Fibroblast of lung (primary cell): ENCODE results near the gene KICS2. TPM values are rescaled to one million over a fixed set of nuclear protein-coding genes. Genes with fewer than 3 reads are reported as not detected.

Experiments used
- DNase-seq, 2 donors: peaks; one replicate each; pipeline versions ENCODE4 v3.0.0 to v3.0.0-alpha.2; 2010; ENCODE audit warnings: low read depth in 2 of 2
- H2AFZ ChIP-seq: 2 replicates; pipeline ENCODE4 v1.5.1; 2012; ENCODE audit warnings: low read length, control low read depth, inconsistent platforms
- H3K27ac ChIP-seq: 2 replicates; pipeline ENCODE4 v1.5.1; 2011; ENCODE audit warnings: low read length, control low read depth; ENCODE audit not compliant: insufficient read depth
- H3K27me3 ChIP-seq: 2 replicates; pipeline ENCODE4 v1.5.1; 2011; ENCODE audit warnings: mild to moderate bottlenecking, low read length; ENCODE audit not compliant: control insufficient read depth, insufficient read depth
- H3K36me3 ChIP-seq: 2 replicates; pipeline ENCODE4 v1.5.1; 2011; ENCODE audit warnings: low read length; ENCODE audit not compliant: control insufficient read depth, insufficient read depth
- H3K4me1 ChIP-seq: 2 replicates; pipeline ENCODE4 v1.5.1; 2011; ENCODE audit warnings: low read length; ENCODE audit not compliant: control insufficient read depth, insufficient read depth; ENCODE audit errors: extremely low read depth
- H3K4me2 ChIP-seq: 2 replicates; pipeline ENCODE4 v1.5.1; 2011; ENCODE audit warnings: low read length, control low read depth; ENCODE audit not compliant: insufficient read depth; ENCODE audit errors: extremely low read depth
- H3K4me3 ChIP-seq, 4 experiments: fragments of 200-600 bp in 1 of 4; sonication (generic) in 1 of 4; replicated peaks in 1 of 4; 2 replicates each; pipeline ENCODE4 v1.5.1; 2011 to 2016; ENCODE audit warnings: low read length in 4 of 4, low read depth in 3 of 4, mild to moderate bottlenecking in 3 of 4, control low read depth in 2 of 4, inconsistent platforms in 1 of 4, mixed read lengths in 1 of 4; ENCODE audit not compliant: insufficient read depth in 1 of 4; ENCODE audit errors: control extremely low read depth in 1 of 4
- H3K79me2 ChIP-seq: 2 replicates; pipeline ENCODE4 v1.5.1; 2012; ENCODE audit warnings: mild to moderate bottlenecking, low read length, inconsistent platforms; ENCODE audit not compliant: control insufficient read depth, insufficient read depth
- H3K9ac ChIP-seq: 2 replicates; pipeline ENCODE4 v1.5.1; 2011; ENCODE audit warnings: mild to moderate bottlenecking, low read length, control low read depth; ENCODE audit not compliant: insufficient read depth
- H3K9me3 ChIP-seq: 2 replicates; pipeline ENCODE4 v1.5.1; 2012; ENCODE audit warnings: low read depth, low read length; ENCODE audit not compliant: control insufficient read depth, insufficient read depth
- H4K20me1 ChIP-seq: 2 replicates; pipeline ENCODE4 v1.5.1; 2011; ENCODE audit warnings: low read length; ENCODE audit not compliant: control insufficient read depth, insufficient read depth; ENCODE audit errors: extremely low read depth
- EZH2 ChIP-seq: IDR thresholded peaks from 2 replicates; pipeline ENCODE4 v1.5.1; 2012; ENCODE audit warnings: low read length, control low read depth, mild to moderate bottlenecking; ENCODE audit errors: missing control alignments
- polyA plus RNA-seq, 2 donors: library from polyadenylated mRNA; depleted of rRNA in 1 of 2; stranded (reverse) in 1 of 2; unstranded in 1 of 2; fragments of >200 nt; gene quantifications; 2 replicates each; pipeline ENCODE4 v1.2.1, GENCODE V29; 2011 to 2012; ENCODE audit warnings: missing spikeins in 1 of 2
- total RNA-seq: library from RNA; depleted of rRNA; stranded (reverse); fragments of >200 nt; gene quantifications from 2 replicates; pipeline ENCODE4 v1.2.1, GENCODE V29; 2014
- TF ChIP-seq, protein P1 (sequence below), 2 donors: IDR thresholded peaks in 1 of 2; conservative IDR thresholded peaks in 1 of 2; 1 replicate in 1 of 2; 2 replicates in 1 of 2; pipeline ENCODE4 v1.5.1; 2011 to 2012; ENCODE audit warnings: low read length in 2 of 2, control low read depth in 1 of 2, inconsistent platforms in 1 of 2, low read depth in 1 of 2, mild to moderate bottlenecking in 1 of 2

The KICS2 gene
- total and polyA plus RNA-seq, 2 donors (not counting 1 experiment from before 2014, with no cell fraction given) = 3.2 to 9.7 TPM

GRCh38 chr12:64194333-64195149 is 27.6 kb downstream of the KICS2 start:
- H3K27ac ChIP-seq = no peak overlapping the region
- no peaks in the 10 kb centered on the region for H3K9me3 ChIP-seq
- no peak overlapping the region for H3K9ac ChIP-seq
- no peaks in the 10 kb centered on the region for H3K79me2 ChIP-seq
- peaks cover 3% of the 10 kb centered on the region for H3K36me3 ChIP-seq
- H2AFZ ChIP-seq = no peak overlapping the region
- no peaks in the 10 kb centered on the region for H3K27me3 ChIP-seq
- no peaks in the 10 kb centered on the region for H4K20me1 ChIP-seq
- peak; percentile 15 to 54 for DNase-seq
- H3K4me2 ChIP-seq = no peak overlapping the region
- H3K4me3 ChIP-seq = no peak overlapping the region
- TF ChIP-seq EZH2 = no peak
- TF ChIP-seq, protein P1, sequence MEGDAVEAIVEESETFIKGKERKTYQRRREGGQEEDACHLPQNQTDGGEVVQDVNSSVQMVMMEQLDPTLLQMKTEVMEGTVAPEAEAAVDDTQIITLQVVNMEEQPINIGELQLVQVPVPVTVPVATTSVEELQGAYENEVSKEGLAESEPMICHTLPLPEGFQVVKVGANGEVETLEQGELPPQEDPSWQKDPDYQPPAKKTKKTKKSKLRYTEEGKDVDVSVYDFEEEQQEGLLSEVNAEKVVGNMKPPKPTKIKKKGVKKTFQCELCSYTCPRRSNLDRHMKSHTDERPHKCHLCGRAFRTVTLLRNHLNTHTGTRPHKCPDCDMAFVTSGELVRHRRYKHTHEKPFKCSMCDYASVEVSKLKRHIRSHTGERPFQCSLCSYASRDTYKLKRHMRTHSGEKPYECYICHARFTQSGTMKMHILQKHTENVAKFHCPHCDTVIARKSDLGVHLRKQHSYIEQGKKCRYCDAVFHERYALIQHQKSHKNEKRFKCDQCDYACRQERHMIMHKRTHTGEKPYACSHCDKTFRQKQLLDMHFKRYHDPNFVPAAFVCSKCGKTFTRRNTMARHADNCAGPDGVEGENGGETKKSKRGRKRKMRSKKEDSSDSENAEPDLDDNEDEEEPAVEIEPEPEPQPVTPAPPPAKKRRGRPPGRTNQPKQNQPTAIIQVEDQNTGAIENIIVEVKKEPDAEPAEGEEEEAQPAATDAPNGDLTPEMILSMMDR (conservative IDR thresholded peaks at IDR 0.05 in 1 of 2, IDR thresholded peaks at IDR 0.05 in 1 of 2; ENCODE audit: low read depth in 1 of 2, low read length in 2 of 2) = no peak
- H3K4me1 ChIP-seq = no peaks in the 10 kb centered on the region

DNA sequence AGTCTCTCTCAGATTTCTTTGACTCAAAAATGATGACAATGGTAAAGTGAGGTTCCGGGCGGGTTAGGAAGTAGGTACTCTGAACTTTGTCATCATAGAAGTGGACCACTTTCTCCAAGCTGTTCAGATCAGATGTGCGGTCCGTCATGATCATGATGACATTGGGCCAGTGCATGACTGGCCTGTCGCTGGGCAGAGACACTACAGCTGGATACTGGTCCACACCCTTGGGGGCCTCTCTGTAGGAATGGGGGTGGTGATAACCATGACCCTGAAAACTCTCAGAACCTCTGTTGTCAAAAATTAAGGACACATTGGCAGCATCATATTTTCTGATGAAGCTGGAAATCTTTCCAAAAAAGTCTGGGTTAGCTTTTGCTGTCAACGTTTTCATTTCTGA is 28.2 kb downstream of the KICS2 start:
- H4K20me1 ChIP-seq = no peaks in the 10 kb centered on the region
- no peaks in the 10 kb centered on the region for H3K27me3 ChIP-seq
- H3K4me3 ChIP-seq = no peak overlapping the region
- H3K36me3 ChIP-seq = peaks cover 3% of the 10 kb centered on the region
- H3K79me2 ChIP-seq = no peaks in the 10 kb centered on the region
- H3K27ac ChIP-seq = no peak overlapping the region
- no peaks in the 10 kb centered on the region for H3K4me1 ChIP-seq
- H3K4me2 ChIP-seq = no peak overlapping the region
- no peak for TF ChIP-seq EZH2
- TF ChIP-seq, protein P1 (conservative IDR thresholded peaks at IDR 0.05 in 1 of 2, IDR thresholded peaks at IDR 0.05 in 1 of 2; ENCODE audit: low read depth in 1 of 2, low read length in 2 of 2) = no peak
- H2AFZ ChIP-seq = no peak overlapping the region
- H3K9ac ChIP-seq = no peak overlapping the region
- no peak for DNase-seq
- H3K9me3 ChIP-seq = no peaks in the 10 kb centered on the region

DNA sequence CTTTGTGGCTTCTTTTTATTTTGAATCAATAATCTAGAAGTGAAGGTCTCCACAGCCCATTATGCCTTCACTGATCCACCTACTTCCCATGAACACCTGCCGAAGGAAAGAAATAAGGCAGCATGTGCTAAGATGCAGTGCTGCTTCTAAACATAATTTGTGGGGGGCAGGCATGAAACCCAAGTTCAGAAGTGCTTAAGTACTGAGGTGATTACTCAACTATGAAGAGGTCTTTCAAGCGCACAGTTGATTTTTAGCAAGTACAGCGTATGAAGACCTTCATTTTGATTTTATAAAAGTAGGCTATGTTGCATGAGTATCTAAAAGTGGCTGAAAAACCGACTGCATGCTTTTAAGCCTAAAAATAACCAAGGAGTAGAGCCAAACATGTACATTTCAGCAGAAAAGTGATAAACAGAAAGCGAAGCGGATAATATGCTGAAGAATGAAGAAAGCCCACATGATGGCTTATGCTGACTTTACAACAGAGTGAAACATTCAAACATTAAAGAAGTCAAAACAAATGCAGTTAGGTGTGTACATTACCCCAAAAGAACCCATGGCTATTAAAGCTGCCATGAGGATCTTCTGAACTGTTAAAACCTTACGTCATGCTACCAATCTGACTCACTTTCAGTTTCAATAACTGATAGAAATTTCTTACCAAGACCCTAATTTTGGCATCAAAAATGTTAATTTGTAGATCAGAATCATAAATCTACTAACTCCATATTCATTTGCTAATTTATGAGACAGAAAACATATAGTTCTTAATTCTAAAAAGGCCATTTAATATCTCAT is 29.3 kb downstream of the KICS2 start:
- no peak overlapping the region for H3K27ac ChIP-seq
- TF ChIP-seq EZH2 = no peak
- TF ChIP-seq, protein P1 (conservative IDR thresholded peaks at IDR 0.05 in 1 of 2, IDR thresholded peaks at IDR 0.05 in 1 of 2; ENCODE audit: low read depth in 1 of 2, low read length in 2 of 2) = no peak
- H2AFZ ChIP-seq = no peak overlapping the region
- peaks cover 3% of the 10 kb centered on the region for H3K36me3 ChIP-seq
- no peak overlapping the region for H3K9ac ChIP-seq
- peaks cover 5% of the 10 kb centered on the region for H3K4me1 ChIP-seq
- peak in 1 of 2 donors; percentile 10 for DNase-seq
- H3K4me2 ChIP-seq = no peak overlapping the region
- H4K20me1 ChIP-seq = no peaks in the 10 kb centered on the region
- no peaks in the 10 kb centered on the region for H3K27me3 ChIP-seq
- H3K4me3 ChIP-seq = no peak overlapping the region
- H3K79me2 ChIP-seq = no peaks in the 10 kb centered on the region
- no peaks in the 10 kb centered on the region for H3K9me3 ChIP-seq
